ENCODE data around the gene RAD51AP2.
"Not testable (repeated sequence)": the region's sequence is repeated elsewhere in the genome, so short reads cannot be mapped to it uniquely, and the experiment has no call there.

Gene RAD51AP2

GRCh38 chr2:17538022-17538843 lies 20.0 kb upstream of the RAD51AP2 start:
- no peak for DNase-seq (ENCODE audit: low read depth)

- no peak for DNase-seq (ENCODE audit: low read depth)
Observed at GRCh38 chr2:17536416-17536815, 18.2 kb upstream of the RAD51AP2 start.

GRCh38 chr2:17533546-17533945 lies 15.3 kb upstream of the RAD51AP2 start:
- DNase-seq (ENCODE audit: low read depth): no peak

- no peak for DNase-seq (ENCODE audit: low read depth)
Observed at GRCh38 chr2:17529771-17530170, 11.5 kb upstream of the RAD51AP2 start.

GRCh38 chr2:17522303-17522702 lies 4.1 kb upstream of the RAD51AP2 start:
- no peak for DNase-seq (ENCODE audit: low read depth)

- no peak for DNase-seq (ENCODE audit: low read depth)
Observed at GRCh38 chr2:17521621-17522020, 3.4 kb upstream of the RAD51AP2 start.

- no peak for DNase-seq (ENCODE audit: low read depth)
Observed at GRCh38 chr2:17520761-17521160, 2.5 kb upstream of the RAD51AP2 start.

GRCh38 chr2:17519486-17519885 lies 1.2 kb upstream of the RAD51AP2 start:
- no peak for DNase-seq (ENCODE audit: low read depth)

GRCh38 chr2:17517481-17518211 lies 594 bp downstream of the RAD51AP2 start:
- no peak for DNase-seq (ENCODE audit: low read depth)

GRCh38 chr2:17515652-17516051 lies 2.6 kb downstream of the RAD51AP2 start:
- no peak for DNase-seq (ENCODE audit: low read depth)

GRCh38 chr2:17506736-17507616 lies 11.3 kb downstream of the RAD51AP2 start:
- no peak for DNase-seq (ENCODE audit: low read depth)

GRCh38 chr2:17497718-17498117 lies 20.5 kb downstream of the RAD51AP2 start:
- no peak for DNase-seq (ENCODE audit: low read depth)

GRCh38 chr2:17495590-17495989 lies 22.6 kb downstream of the RAD51AP2 start:
- DNase-seq (ENCODE audit: low read depth): no peak

GRCh38 chr2:17490165-17490564 lies 28.1 kb downstream of the RAD51AP2 start:
- DNase-seq (ENCODE audit: low read depth): not testable (repeated sequence)

- not testable (repeated sequence) for DNase-seq (ENCODE audit: low read depth)
Observed at GRCh38 chr2:17488610-17489009, 29.6 kb downstream of the RAD51AP2 start.

GRCh38 chr2:17483496-17483895 lies 34.7 kb downstream of the RAD51AP2 start:
- DNase-seq (ENCODE audit: low read depth): no peak

- no peak for DNase-seq (ENCODE audit: low read depth)
Observed at GRCh38 chr2:17482651-17483050, 35.6 kb downstream of the RAD51AP2 start.

- DNase-seq (ENCODE audit: low read depth): no peak
Observed at GRCh38 chr2:17479875-17480274, 38.4 kb downstream of the RAD51AP2 start.

GRCh38 chr2:17476830-17477229 lies 41.4 kb downstream of the RAD51AP2 start:
- DNase-seq (ENCODE audit: low read depth): no peak

- DNase-seq (ENCODE audit: low read depth): no peak
Observed at GRCh38 chr2:17476064-17476463, 42.2 kb downstream of the RAD51AP2 start.

GRCh38 chr2:17475286-17475685 lies 43.0 kb downstream of the RAD51AP2 start:
- no peak for DNase-seq (ENCODE audit: low read depth)

GRCh38 chr2:17471979-17472378 lies 46.3 kb downstream of the RAD51AP2 start:
- no peak for DNase-seq (ENCODE audit: low read depth)
